ENCODE measurements around the gene DCP1B.

The DCP1B gene

GRCh38 chr12:1907652-1908611 is 96.3 kb downstream of the DCP1B start:
- no peak overlapping the region for H3K4me3 ChIP-seq (replicated peaks; ENCODE audit: low read depth, low read length)
- no peak for TF ChIP-seq CTCF (IDR thresholded peaks at IDR 0.05; ENCODE audit: insufficient read depth, low read length, poor library complexity, severe bottlenecking)
- H3K27me3 ChIP-seq (replicated peaks; ENCODE audit: control insufficient read depth, insufficient read depth, low read length) = no peaks in the 10 kb centered on the region
- no peak for DNase-seq (ENCODE audit: extremely low read depth, insufficient read length)
- no peaks in the 10 kb centered on the region for H3K36me3 ChIP-seq (ENCODE audit: control insufficient read depth, insufficient read depth, low read length)

- H3K27me3 ChIP-seq (replicated peaks; ENCODE audit: control insufficient read depth, insufficient read depth, low read length) = no peaks in the 10 kb centered on the region
- H3K4me3 ChIP-seq (replicated peaks; ENCODE audit: low read depth, low read length) = no peak overlapping the region
- DNase-seq (ENCODE audit: extremely low read depth, insufficient read length) = no peak
- TF ChIP-seq CTCF (IDR thresholded peaks at IDR 0.05; ENCODE audit: insufficient read depth, low read length, poor library complexity, severe bottlenecking) = no peak
- no peaks in the 10 kb centered on the region for H3K36me3 ChIP-seq (ENCODE audit: control insufficient read depth, insufficient read depth, low read length)
Measured at GRCh38 chr12:1906579-1906978, 97.7 kb downstream of the DCP1B start.

GRCh38 chr12:1904875-1905274 is 99.4 kb downstream of the DCP1B start:
- H3K27me3 ChIP-seq (replicated peaks; ENCODE audit: control insufficient read depth, insufficient read depth, low read length) = no peaks in the 10 kb centered on the region
- no peak for DNase-seq (ENCODE audit: extremely low read depth, insufficient read length)
- TF ChIP-seq CTCF (IDR thresholded peaks at IDR 0.05; ENCODE audit: insufficient read depth, low read length, poor library complexity, severe bottlenecking) = no peak
- H3K4me3 ChIP-seq (replicated peaks; ENCODE audit: low read depth, low read length) = no peak overlapping the region
- H3K36me3 ChIP-seq (ENCODE audit: control insufficient read depth, insufficient read depth, low read length) = no peaks in the 10 kb centered on the region

- TF ChIP-seq CTCF (IDR thresholded peaks at IDR 0.05; ENCODE audit: insufficient read depth, low read length, poor library complexity, severe bottlenecking) = no peak
- Histone ChIP-seq H3K36me3 (ENCODE audit: control insufficient read depth, insufficient read depth, low read length) (no peaks in the 10 kb centered on the region), H3K27me3 (replicated peaks; ENCODE audit: control insufficient read depth, insufficient read depth, low read length) (no peaks in the 10 kb centered on the region), H3K4me3 (replicated peaks; ENCODE audit: low read depth, low read length) (no peak overlapping the region)
- DNase-seq (ENCODE audit: extremely low read depth, insufficient read length) = no peak
Measured at GRCh38 chr12:1896964-1897363, 107.3 kb downstream of the DCP1B start.
